H1 (cell line): Measurements from ENCODE around the gene LHFPL3. TPM values are rescaled to one million over a fixed set of nuclear protein-coding genes. Genes with fewer than 3 reads are reported as not detected.

Experiments
- CTCF ChIA-PET: fragments of 300-600 bp; sonication (Branson Sonifier 250); formaldehyde crosslinking; loops from one replicate; lab custom pipeline; 2021; ENCODE audit not compliant: partially characterized antibody; lab: Charles Lee
- POLR2A ChIA-PET: fragments of 300-600 bp; sonication (Branson Sonifier 250); formaldehyde crosslinking; loops from one replicate; lab custom pipeline; 2021; ENCODE audit warnings: inconsistent platforms; ENCODE audit not compliant: partially characterized antibody; lab: Charles Lee
- DNase-seq, 2 experiments: peaks; one replicate each; pipeline versions ENCODE4 v3.0.0 to v3.0.0-alpha.2; 2010 to 2022; ENCODE audit warnings: low spot score in 2 of 2, low read depth in 1 of 2, mixed read lengths in 1 of 2
- FAIRE-seq: peaks from 2 replicates; lab custom pipeline; 2011; peaks lifted over from hg19 to GRCh38; lab: Jason Lieb, UNC
- H2AFZ ChIP-seq: 2 replicates; pipeline ENCODE4 v1.8.1; 2012; ENCODE audit warnings: low read length, inconsistent platforms
- H2AK5ac ChIP-seq: 2 replicates; pipeline ENCODE4 v1.6.1; 2013; ENCODE audit warnings: low read depth, low read length
- H2BK120ac ChIP-seq: replicated peaks from 2 replicates; pipeline ENCODE3; 2013; ENCODE audit warnings: low read depth, low read length, inconsistent platforms
- H2BK12ac ChIP-seq: 2 replicates; pipeline ENCODE4 v1.6.1; 2013; ENCODE audit warnings: low read depth, low read length
- H2BK15ac ChIP-seq: 2 replicates; pipeline ENCODE4 v1.6.1; 2013; ENCODE audit warnings: low read length
- H2BK20ac ChIP-seq: 2 replicates; pipeline ENCODE4 v1.6.1; 2013; ENCODE audit warnings: low read length
- H2BK5ac ChIP-seq: 2 replicates; pipeline ENCODE4 v1.6.1; 2013; ENCODE audit warnings: low read depth, low read length
- H3K14ac ChIP-seq: 2 replicates; pipeline ENCODE4 v1.6.1; 2013; ENCODE audit warnings: inconsistent platforms; ENCODE audit not compliant: insufficient read length
- H3K18ac ChIP-seq: 2 replicates; pipeline ENCODE4 v1.6.1; 2013; ENCODE audit warnings: low read length; ENCODE audit errors: extremely low read depth
- H3K23ac ChIP-seq: 2 replicates; pipeline ENCODE4 v1.6.1; 2013; ENCODE audit warnings: inconsistent platforms; ENCODE audit not compliant: insufficient read length
- H3K23me2 ChIP-seq: 2 replicates; pipeline ENCODE4 v1.6.1; 2013; ENCODE audit warnings: low read depth, low read length
- H3K27ac ChIP-seq: 2 replicates; pipeline ENCODE4 v1.6.1; 2011; ENCODE audit warnings: low read depth, low read length, inconsistent platforms
- H3K27me3 ChIP-seq, 4 experiments: replicated peaks in 1 of 4; 1 replicate in 1 of 4; 2 replicates in 3 of 4; pipeline versions ENCODE4 v1.6.1 to v1.8.1; 2011 to 2013; ENCODE audit warnings: low read length in 3 of 4, mild to moderate bottlenecking in 3 of 4, inconsistent platforms in 2 of 4, mixed read lengths in 2 of 4, moderate library complexity in 1 of 4; ENCODE audit not compliant: control insufficient read depth in 3 of 4, insufficient read depth in 3 of 4; ENCODE audit errors: extremely low read depth in 1 of 4
- H3K36me3 ChIP-seq, 4 experiments: 2 replicates each; pipeline versions ENCODE4 v1.6.1 to v1.8.1; 2011 to 2013; ENCODE audit warnings: mild to moderate bottlenecking in 4 of 4, low read length in 3 of 4, moderate library complexity in 2 of 4, control low read depth in 1 of 4, inconsistent platforms in 1 of 4; ENCODE audit not compliant: insufficient read depth in 4 of 4, control insufficient read depth in 2 of 4
- H3K4ac ChIP-seq: replicated peaks from 2 replicates; pipeline ENCODE3; 2013; ENCODE audit warnings: low read length, low read depth, mixed read lengths, inconsistent platforms; ENCODE audit not compliant: insufficient read length
- H3K4me1 ChIP-seq, 4 experiments: replicated peaks in 1 of 4; 1 replicate in 1 of 4; 2 replicates in 3 of 4; pipeline versions ENCODE4 v1.6.1 to v1.8.1; 2011 to 2013; ENCODE audit warnings: low read length in 3 of 4, inconsistent platforms in 2 of 4, mixed read lengths in 1 of 4; ENCODE audit not compliant: insufficient read depth in 4 of 4, control insufficient read depth in 3 of 4
- H3K4me2 ChIP-seq, 2 experiments: 2 replicates each; pipeline versions ENCODE4 v1.6.1 to v1.8.1; 2011 to 2013; ENCODE audit warnings: low read depth in 2 of 2, low read length in 2 of 2, control low read depth in 1 of 2, inconsistent platforms in 1 of 2, mild to moderate bottlenecking in 1 of 2; ENCODE audit not compliant: insufficient read depth in 1 of 2
- H3K4me3 ChIP-seq, 4 experiments: fragments of 200-600, 300-600 bp in 1 of 4; sonication (generic), shearing (Covaris generic), sonication (Bioruptor Twin) in 1 of 4; 2 replicates each; pipeline versions ENCODE4 v1.5.1 to v1.8.1; 2011 to 2016; ENCODE audit warnings: low read length in 4 of 4, low read depth in 3 of 4, control low read depth in 2 of 4, inconsistent platforms in 2 of 4, mild to moderate bottlenecking in 2 of 4, mixed read lengths in 1 of 4, moderate library complexity in 1 of 4; ENCODE audit not compliant: insufficient read depth in 2 of 4; ENCODE audit errors: extremely low read depth in 1 of 4
- H3K56ac ChIP-seq: replicated peaks from 2 replicates; pipeline ENCODE3; 2013; ENCODE audit warnings: low read depth, mild to moderate bottlenecking, mixed read lengths, low read length, inconsistent platforms; ENCODE audit not compliant: insufficient read length
- H3K79me1 ChIP-seq: 2 replicates; pipeline ENCODE4 v1.6.1; 2013; ENCODE audit warnings: low read depth, low read length, control low read depth
- H3K79me2 ChIP-seq, 2 experiments: 2 replicates each; pipeline versions ENCODE4 v1.6.1 to v1.8.1; 2012 to 2013; ENCODE audit warnings: low read length in 2 of 2, mild to moderate bottlenecking in 2 of 2, inconsistent platforms in 1 of 2; ENCODE audit not compliant: insufficient read depth in 2 of 2, control insufficient read depth in 1 of 2
- H3K9ac ChIP-seq, 4 experiments: replicated peaks in 1 of 4; 1 replicate in 1 of 4; 2 replicates in 3 of 4; pipeline versions ENCODE4 v1.6.1 to v1.8.1; 2011 to 2013; ENCODE audit warnings: low read depth in 3 of 4, low read length in 3 of 4, control low read depth in 2 of 4, mild to moderate bottlenecking in 2 of 4, moderate library complexity in 2 of 4, inconsistent platforms in 1 of 4; ENCODE audit errors: extremely low read depth in 1 of 4
- H3K9me3 ChIP-seq, 2 experiments: 2 replicates each; pipeline versions ENCODE4 v1.6.1 to v1.8.1; 2012 to 2013; ENCODE audit warnings: mild to moderate bottlenecking in 2 of 2, moderate library complexity in 2 of 2, control low read depth in 1 of 2, inconsistent platforms in 1 of 2, low read depth in 1 of 2, low read length in 1 of 2, mixed read lengths in 1 of 2; ENCODE audit not compliant: insufficient read depth in 2 of 2
- H4K20me1 ChIP-seq, 2 experiments: replicated peaks in 1 of 2; 2 replicates each; pipeline versions ENCODE3 to v1.8.1; 2011 to 2013; ENCODE audit warnings: inconsistent platforms in 2 of 2, low read length in 2 of 2, mild to moderate bottlenecking in 1 of 2; ENCODE audit not compliant: insufficient read depth in 2 of 2, control insufficient read depth in 1 of 2
- H4K5ac ChIP-seq: 2 replicates; pipeline ENCODE4 v1.6.1; 2013; ENCODE audit warnings: low read length, low read depth, mixed read lengths, inconsistent platforms; ENCODE audit not compliant: insufficient read length
- H4K8ac ChIP-seq: 2 replicates; pipeline ENCODE4 v1.8.0; 2013; ENCODE audit warnings: mild to moderate bottlenecking, moderate library complexity, low read length, inconsistent platforms; ENCODE audit not compliant: insufficient read depth; ENCODE audit errors: extremely low read depth
- H4K91ac ChIP-seq: replicated peaks from 2 replicates; pipeline ENCODE3; 2013; ENCODE audit warnings: low read length, mixed read lengths, inconsistent platforms; ENCODE audit not compliant: insufficient read length
- BCL11A ChIP-seq, 2 experiments: IDR thresholded peaks; one replicate each; pipeline ENCODE4 v1.6.1; 2011; ENCODE audit warnings: low read depth in 2 of 2, low read length in 2 of 2, mild to moderate bottlenecking in 2 of 2
- CHD1 ChIP-seq: IDR thresholded peaks from 2 replicates; pipeline ENCODE4 v1.6.1; 2012; ENCODE audit warnings: low read depth, low read length, improper control_type of control experiment
- GTF2F1 ChIP-seq: IDR thresholded peaks from 2 replicates; pipeline ENCODE4 v1.6.1; 2012; ENCODE audit warnings: low read depth, low read length, improper control_type of control experiment, borderline replicate concordance
- RBBP5 ChIP-seq: IDR thresholded peaks from 2 replicates; pipeline ENCODE4 v1.7.1; 2012; ENCODE audit warnings: low read depth, mild to moderate bottlenecking, inconsistent platforms, low read length, moderate library complexity, borderline replicate concordance
- TBP ChIP-seq: IDR thresholded peaks from 2 replicates; pipeline ENCODE4 v1.6.1; 2011; ENCODE audit warnings: low read depth, low read length, improper control_type of control experiment
- WGBS, 2 experiments: shearing (Covaris generic) in 1 of 2; methylation state at CpG; one replicate each; pipeline versions ENCODE4 v1.1.6 to v1.1.7; 2013 to 2015; ENCODE audit warnings: low lambda C conversion rate in 2 of 2, mixed read lengths in 2 of 2, inconsistent platforms in 1 of 2, low coverage in 1 of 2, missing lambda C conversion rate in 1 of 2; ENCODE audit not compliant: insufficient replicate concordance in 2 of 2, insufficient coverage in 1 of 2, insufficient read length in 1 of 2; ENCODE audit errors: extremely low coverage in 1 of 2, missing lambda C conversion rate in 1 of 2; 5-methylcytosine and 5-hydroxymethylcytosine counted together
- polyA plus RNA-seq, 7 experiments: library from polyadenylated mRNA; depleted of rRNA in 3 of 7; stranded (reverse) in 5 of 7; unstranded in 2 of 7; fragments of >200 nt in 5 of 7; fragments of 200-250 nt in 2 of 7; gene quantifications; 1 replicate in 5 of 7; 2 replicates in 1 of 7; 4 replicates in 1 of 7; pipeline versions ENCODE4 v1.2.1 to v1.2.3, GENCODE V29; 2011 to 2013; ENCODE audit warnings: missing spikeins in 2 of 7, mixed read lengths in 2 of 7
- total RNA-seq: library from RNA; stranded (reverse); fragmentation: NEBNext Ultra II Directional; extraction: Animal tissue kit (Norgen Biotek cat#: 25700); gene quantifications from 2 replicates; pipeline ENCODE4 v1.2.1, GENCODE V29; 2021
- TF ChIP-seq, protein P1 (sequence below), 3 experiments: IDR thresholded peaks; 1 replicate in 2 of 3; 2 replicates in 1 of 3; pipeline versions ENCODE4 v1.5.1 to v1.6.1; 2011; ENCODE audit warnings: low read length in 3 of 3, mild to moderate bottlenecking in 3 of 3, inconsistent platforms in 2 of 3, low read depth in 1 of 3, moderate library complexity in 1 of 3; ENCODE audit not compliant: insufficient read depth in 1 of 3; ENCODE audit errors: control extremely low read depth in 1 of 3

The LHFPL3 gene
- total and polyA plus RNA-seq, 2 of the 8 experiments (the other 6 are each of a cell fraction or from before 2014, with no cell fraction given): 0.24 to 0.50 TPM

DNA sequence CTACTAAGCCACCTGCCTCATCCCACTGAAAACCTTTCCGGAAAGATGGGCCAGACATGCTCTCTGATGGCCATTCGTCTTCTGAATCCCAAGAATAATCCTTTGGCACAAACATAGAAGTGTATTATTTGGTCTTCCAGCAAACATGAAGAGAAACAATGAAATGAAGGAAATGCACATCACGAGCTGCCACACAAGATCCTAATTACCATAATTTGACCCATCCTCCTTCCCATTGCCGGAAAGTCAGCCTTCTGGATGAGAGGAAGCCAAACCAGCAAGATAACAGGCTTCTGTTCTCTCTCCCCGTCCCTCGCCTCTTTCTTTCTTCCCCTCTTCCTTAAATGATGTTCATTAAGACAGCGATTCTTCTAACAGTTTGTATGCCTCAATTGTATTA lies 466.7 kb downstream of the LHFPL3 start:
- no peak for DNase-seq
- H2BK15ac ChIP-seq: no peak overlapping the region
- no peaks in the 10 kb centered on the region for H3K79me1 ChIP-seq
- H3K4me3 ChIP-seq: no peak overlapping the region
- H2AFZ ChIP-seq: no peak overlapping the region
- H2BK120ac ChIP-seq: no peak overlapping the region
- no peak overlapping the region for H4K8ac ChIP-seq
- WGBS, 2 experiments: 81% methylated on average over 7 of the region's 7 CpGs; no CpG with 5 or more reads in 1 of the 2 experiments
- no peak overlapping the region for H3K4ac ChIP-seq
- no peak overlapping the region for H3K27ac ChIP-seq
- H2BK20ac ChIP-seq: no peak overlapping the region
- ChIA-PET POLR2A (no interaction called here), CTCF (interaction anchor here (1.5 kb wide), 2 partner anchors 20 to 53 kb away, joined by 3 read pairs; no protein-coding TSS in a partner anchor)
- H3K9ac ChIP-seq: no peak overlapping the region
- H3K23me2 ChIP-seq: no peaks in the 10 kb centered on the region
- no peaks in the 10 kb centered on the region for H3K27me3 ChIP-seq
- no peak overlapping the region for H3K23ac ChIP-seq
- no peak overlapping the region for H2BK5ac ChIP-seq
- no peaks in the 10 kb centered on the region for H3K9me3 ChIP-seq
- no peak overlapping the region for H3K4me2 ChIP-seq
- no peak overlapping the region for H2AK5ac ChIP-seq
- H3K56ac ChIP-seq: no peak overlapping the region
- TF ChIP-seq CHD1 (no peak), RBBP5 (no peak), TBP (no peak), BCL11A (IDR thresholded peaks at IDR 0.05; ENCODE audit: low read depth in 2 of 2, low read length in 2 of 2) (no peak), GTF2F1 (no peak)
- TF ChIP-seq, protein P1, sequence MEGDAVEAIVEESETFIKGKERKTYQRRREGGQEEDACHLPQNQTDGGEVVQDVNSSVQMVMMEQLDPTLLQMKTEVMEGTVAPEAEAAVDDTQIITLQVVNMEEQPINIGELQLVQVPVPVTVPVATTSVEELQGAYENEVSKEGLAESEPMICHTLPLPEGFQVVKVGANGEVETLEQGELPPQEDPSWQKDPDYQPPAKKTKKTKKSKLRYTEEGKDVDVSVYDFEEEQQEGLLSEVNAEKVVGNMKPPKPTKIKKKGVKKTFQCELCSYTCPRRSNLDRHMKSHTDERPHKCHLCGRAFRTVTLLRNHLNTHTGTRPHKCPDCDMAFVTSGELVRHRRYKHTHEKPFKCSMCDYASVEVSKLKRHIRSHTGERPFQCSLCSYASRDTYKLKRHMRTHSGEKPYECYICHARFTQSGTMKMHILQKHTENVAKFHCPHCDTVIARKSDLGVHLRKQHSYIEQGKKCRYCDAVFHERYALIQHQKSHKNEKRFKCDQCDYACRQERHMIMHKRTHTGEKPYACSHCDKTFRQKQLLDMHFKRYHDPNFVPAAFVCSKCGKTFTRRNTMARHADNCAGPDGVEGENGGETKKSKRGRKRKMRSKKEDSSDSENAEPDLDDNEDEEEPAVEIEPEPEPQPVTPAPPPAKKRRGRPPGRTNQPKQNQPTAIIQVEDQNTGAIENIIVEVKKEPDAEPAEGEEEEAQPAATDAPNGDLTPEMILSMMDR (IDR thresholded peaks at IDR 0.05; ENCODE audit: control extremely low read depth in 1 of 3, insufficient read depth in 1 of 3, low read depth in 1 of 3, low read length in 3 of 3): no peak
- TF ChIP-seq, all 59 proteins: peak for 0
- Histone ChIP-seq H3K36me3 (no peaks in the 10 kb centered on the region), H3K18ac (no peak overlapping the region), H4K5ac (no peak overlapping the region), H3K14ac (no peak overlapping the region), H2BK12ac (no peak overlapping the region), H3K79me2 (no peaks in the 10 kb centered on the region), H3K4me1 (peaks cover 0 to 6% (median 2%) of the 10 kb centered on the region in 4 experiments; a peak in 2 of 7 replicates), H4K20me1 (no peaks in the 10 kb centered on the region), H4K91ac (no peak overlapping the region)
- no peak for FAIRE-seq
